GM04504 (cell line): ENCODE data around the gene ABCD2.
"Not testable (repeated sequence)": the region's sequence is repeated elsewhere in the genome, so short reads cannot be mapped to it uniquely, and the experiment has no call there.

Source experiments
- DNase-seq: peaks from one replicate; pipeline ENCODE4 v3.0.0-alpha.2; 2012; ENCODE audit warnings: low read depth

Gene ABCD2

DNA sequence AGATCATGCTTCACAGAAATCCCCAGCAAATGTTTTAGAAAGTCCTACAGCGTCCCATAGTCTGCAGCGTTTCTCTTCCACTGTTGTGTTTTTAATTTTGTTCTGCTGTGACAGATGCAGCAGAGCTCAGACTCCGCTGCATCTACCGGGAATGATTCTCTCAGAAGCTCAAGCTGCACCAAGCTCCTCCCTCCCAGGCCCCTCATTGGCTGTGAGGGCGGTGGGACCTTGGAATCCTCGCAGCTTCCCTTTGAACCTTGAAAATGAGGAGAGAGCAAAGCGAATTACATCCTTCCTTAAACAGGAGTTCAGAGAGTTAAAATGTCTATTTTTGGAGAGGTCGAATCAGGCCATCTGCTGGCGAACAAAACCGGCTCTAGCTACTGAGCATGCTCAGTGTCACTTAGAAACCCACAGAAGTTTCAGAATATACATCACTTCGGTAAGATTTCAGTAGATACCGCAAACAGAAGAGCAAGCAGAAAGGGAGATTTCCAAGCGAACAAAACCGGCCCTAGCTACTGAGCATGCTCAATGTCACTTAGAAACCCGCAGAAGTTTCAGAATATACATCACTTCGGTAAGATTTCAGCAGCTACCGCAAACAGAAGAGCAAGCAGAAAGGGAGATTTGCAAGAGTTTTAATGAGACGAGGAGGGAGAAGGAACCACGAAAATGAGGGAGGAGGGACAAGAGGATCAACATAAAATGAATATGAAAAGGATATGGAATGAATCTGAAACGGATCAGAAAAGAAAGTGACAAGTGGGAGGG is at the start of gene ABCD2:
ABCD2 (minus strand) TSS at position 144 of the 774 bp plus-strand sequence. CDS start 188 bp downstream, outside the sequence.
- peak; percentile 24 for DNase-seq

DNA sequence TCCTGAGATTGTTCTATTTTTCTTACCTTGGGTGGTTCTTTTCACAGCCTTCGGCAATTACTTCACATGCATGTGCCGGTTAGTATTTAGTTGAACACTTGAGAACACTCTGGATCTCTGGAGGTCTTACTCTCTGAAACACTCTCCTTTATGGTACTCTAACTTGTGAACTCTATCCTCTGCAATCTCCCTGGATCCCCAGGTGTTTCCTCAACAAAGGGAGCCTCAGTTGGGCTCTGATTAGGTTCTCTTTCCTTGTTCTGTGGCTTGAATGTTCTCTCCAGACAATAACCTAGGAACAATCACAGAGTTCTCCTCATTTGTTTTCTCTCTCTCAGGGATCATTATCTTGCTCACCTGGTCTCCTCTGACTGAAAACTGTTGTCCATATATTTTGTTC is 40.5 kb upstream of the ABCD2 start:
- no peak for DNase-seq

DNA sequence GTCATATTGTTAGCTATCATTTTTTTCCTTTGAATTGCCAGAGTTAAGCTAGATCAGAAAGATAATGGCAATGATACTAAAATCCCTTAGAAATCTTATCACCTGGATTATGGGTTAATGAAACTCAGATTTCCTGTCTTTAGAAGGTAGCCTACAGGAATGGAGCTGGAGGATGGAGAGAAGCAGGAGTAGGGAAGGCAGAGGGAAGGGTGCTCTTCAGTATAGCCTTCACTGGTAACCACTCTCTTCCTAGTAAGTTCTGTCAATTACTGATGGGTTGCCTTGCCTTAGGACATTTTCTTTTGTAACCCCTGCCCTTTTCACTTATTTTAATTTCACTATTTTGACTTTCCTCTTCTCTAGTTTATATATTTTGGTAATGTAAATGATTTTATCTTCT is 27.8 kb upstream of the ABCD2 start:
- no peak for DNase-seq

DNA sequence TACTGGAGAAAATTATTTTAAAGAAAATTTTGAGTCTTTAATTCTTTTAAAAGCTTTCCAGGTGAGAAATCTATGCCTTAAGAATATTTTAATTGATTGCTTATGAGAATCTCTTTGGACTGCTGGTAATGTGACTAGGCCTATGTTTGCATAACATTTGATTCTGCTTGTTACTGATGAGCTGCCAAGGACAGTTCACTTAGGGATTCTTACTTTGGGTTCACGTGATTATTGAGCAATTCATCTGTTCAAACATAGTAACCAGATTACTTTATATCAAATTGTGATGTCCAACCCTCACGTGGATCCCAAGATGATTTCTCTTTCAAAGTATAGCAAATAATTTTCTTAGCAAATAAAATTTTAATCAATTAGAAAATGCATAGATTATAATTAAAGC is 27.4 kb upstream of the ABCD2 start:
- no peak for DNase-seq

DNA sequence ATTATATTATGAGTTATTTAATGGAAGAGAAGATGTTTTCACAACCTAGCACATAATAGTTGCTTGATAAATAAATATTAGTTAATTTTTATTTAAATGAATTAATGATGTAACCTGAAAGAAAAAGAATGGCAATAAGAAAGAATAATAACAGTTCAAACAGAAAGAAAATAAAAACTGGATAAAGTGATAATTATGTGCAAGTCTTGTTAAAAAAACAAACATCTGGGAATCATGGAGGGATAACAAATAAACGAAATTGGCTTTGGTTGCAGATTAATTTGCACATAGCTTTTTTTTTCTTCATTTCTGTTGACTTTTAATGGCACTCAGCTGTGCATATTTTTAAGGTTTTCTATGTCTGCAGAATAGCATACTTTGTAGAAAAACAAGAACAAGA is 23.4 kb upstream of the ABCD2 start:
- DNase-seq, result no peak

DNA sequence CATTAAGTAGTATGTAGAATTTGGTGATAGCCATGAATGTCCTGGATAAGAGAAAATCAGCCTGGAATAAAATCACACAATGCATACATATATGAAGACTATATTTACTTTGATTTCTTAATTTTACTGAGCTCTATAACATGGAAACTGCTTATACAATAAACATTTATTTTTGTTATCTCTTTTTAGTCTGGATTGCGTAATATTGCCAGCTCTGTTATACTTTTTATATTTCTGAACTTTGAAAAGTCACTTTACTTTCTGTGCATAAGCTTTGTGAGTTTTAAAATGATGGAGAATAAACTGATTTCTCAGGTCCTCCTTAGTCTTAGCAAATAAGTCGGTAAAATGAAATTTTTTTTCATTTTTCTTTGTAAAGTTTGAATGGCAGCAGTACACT is 19.2 kb upstream of the ABCD2 start:
- DNase-seq, result no peak

GRCh38 chr12:39638178-39638577 is 18.6 kb upstream of the ABCD2 start:
- DNase-seq, result no peak

GRCh38 chr12:39632670-39633069 is 13.1 kb upstream of the ABCD2 start:
- DNase-seq, result no peak

- no peak for DNase-seq
Observed at GRCh38 chr12:39628836-39629235, 9.2 kb upstream of the ABCD2 start.

- DNase-seq, result no peak
Observed at GRCh38 chr12:39627914-39628313, 8.3 kb upstream of the ABCD2 start.

DNA sequence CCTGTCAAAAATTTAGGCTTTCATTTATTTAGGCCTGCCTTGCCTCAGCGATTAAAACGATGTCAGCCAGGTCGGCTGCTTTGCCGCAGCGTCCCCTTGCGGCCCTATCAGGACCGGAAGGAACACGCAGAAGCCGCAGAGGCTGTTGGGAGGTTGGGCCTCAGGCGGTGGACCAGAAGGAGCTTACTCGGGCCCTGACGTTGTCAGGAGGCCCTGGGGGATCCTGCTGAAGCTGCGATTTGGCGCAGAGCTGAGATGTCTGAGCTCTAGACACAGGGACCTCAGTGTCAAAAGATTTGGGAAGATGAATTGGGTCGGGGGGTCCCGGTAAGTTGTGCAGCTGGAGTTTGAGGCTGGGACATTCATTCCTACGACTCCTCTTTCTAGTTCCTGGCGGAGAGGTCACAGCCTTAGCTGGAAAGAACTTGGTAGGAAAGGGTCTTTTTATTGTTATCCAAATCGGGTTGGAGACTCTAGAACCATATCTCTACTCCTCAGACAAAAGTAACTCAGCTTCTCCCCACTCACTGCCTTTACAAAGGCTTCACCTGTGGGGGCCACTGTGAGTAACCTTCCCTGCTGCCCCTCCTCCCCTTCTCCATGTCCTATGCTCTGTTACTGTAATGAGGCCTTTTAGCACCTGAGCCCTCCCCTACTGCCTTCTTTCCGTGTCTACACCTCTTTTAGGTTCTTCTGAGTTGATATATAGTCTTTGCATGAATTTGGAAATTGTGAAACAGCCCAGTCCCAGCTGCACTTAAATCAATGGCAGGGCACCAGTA is 6.6 kb upstream of the ABCD2 start:
- DNase-seq, result no peak

GRCh38 chr12:39623919-39624318 is 4.3 kb upstream of the ABCD2 start:
- no peak for DNase-seq

- not testable (repeated sequence) for DNase-seq
Observed at GRCh38 chr12:39623160-39623559, 3.6 kb upstream of the ABCD2 start.

DNA sequence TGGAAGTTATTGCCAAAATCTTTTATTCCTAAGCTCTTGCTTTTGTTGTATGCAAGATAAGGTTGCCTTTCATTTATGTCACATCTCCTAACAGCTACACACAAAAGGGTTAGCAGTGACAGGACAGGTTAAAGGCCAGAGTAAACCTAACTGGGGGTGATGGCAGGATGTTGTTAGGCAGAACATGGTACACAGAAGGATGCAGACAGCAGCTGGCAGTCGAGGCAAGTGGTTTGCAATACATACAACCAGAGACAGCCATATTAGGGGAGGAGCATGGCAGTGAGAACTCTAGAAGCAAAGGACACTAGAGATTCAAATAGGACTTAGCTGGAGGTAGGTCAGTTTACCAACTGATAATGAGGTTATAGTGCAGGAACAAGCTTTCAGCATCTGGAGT is 2.7 kb upstream of the ABCD2 start:
- DNase-seq, result no peak

GRCh38 chr12:39621670-39622069 is 2.1 kb upstream of the ABCD2 start:
- DNase-seq, result no peak

DNA sequence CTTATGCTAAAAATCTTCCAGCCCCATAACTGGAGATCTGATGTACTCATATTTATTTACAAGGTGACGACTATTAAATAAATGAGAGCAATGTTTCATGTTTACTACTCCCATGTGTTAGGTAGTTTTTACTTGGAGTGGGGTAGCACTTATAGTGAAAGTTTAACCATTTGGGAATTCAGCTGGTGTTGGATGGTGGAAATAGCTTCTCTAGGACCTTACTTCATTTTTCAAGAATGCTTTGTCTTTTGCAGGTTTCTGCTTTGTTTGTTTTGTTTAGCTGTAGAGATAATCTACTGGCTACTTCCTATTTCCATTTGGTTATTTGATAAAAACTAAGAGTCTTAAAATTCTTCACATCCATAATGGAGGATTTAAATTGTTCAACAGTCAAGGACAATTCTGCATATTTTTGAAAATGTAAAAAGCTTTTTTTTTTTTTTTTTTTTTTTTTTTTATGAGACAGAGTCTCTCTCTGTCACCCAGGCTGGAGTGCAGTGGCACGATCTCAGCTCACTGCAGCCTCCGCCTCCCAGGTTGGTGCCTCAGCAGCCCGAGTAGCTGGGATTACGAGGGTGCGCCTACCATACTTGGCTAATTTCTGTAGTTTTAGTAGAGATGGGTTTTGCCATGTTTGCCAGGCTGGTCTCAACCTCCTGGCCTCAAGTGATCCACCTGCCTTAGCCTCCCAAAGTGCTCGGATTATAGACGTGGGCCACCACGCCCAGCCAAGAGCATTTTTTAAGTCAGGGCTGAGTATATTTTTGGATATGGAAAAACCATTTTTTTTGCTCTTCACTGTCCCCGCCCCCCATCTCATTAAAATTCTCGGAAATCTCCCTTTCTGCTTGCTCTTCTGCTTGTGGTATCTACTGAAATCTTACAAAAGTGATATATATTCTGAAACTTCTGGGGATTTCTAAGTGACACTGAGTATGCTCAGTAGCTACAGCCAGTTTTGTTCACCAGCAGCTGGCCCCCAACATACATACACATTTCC is 1.4 kb upstream of the ABCD2 start:
- DNase-seq, result no peak

DNA sequence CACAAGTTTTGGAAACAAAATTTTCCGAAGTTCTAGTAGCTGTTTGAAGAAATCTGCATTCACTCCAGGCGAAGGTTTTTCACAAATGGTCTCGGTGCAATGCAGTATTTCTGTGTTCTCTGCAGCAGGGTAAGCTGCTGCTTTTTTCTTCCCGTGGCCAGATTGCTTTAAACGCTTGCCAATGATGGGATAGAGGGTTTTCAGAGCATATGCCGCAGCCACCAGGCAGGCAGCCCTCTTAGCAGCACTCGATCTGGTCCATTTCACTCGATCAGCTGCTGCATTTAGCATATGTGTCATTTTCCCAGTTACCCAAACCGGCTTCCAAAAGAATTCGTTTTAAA is 315 bp downstream of the ABCD2 start:
- no peak for DNase-seq

DNA sequence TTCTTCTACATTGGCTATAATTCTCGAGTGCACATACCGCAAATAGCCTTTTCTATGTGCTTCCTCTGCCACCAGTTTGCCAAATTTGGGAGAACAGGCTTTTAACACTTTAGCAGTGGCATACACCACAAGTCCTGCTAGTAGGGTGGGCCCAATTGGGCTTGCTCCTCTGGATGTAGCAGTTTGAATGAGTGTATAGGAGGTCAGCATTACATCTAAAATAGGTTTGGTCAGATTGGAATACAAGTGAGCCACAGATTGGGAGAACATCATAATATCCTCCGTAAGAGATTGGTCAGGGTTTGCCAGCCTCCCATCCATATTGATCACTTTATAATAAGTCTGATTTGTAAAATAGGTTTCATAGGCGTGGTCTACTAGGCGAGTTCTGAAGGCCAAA is 902 bp downstream of the ABCD2 start:
- DNase-seq, result no peak

GRCh38 chr12:39617887-39618286 is 1.7 kb downstream of the ABCD2 start:
- DNase-seq, result no peak

DNA sequence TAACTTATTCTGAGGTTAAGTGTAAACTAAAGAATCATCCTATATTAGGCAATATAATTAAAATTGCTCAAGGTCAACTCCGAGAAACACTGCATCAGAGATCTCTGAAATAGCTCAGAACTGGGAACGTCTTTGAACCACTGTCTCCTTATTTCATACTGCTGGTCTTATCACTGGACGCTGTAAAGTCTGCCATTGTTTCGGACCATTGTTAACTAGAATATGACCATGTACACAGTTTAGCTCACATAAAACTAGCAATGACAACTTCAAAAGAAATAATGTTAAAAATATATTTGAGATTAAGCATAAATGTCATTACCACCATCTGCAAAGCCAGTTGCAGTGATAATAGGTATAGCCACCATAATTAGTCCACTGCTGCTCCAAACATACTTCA is 2.9 kb downstream of the ABCD2 start:
- DNase-seq, result no peak

DNA sequence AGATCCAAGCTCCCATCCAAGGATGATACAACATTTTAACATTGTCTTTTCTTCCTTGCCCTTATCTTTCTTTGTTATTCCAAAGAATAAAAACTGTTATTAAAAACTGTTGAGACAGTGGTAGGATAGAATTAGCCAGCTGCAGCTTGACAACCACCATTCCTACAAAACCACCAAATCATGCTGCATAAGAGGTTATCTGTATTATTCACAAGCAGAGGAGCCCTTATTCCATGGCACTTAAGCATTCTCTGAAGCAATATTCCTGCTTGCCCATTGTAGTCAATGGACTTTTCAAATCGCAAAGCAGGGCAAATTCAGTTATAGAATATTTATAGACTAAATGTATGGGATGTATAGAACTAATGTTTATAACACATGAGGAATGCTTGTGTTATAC is 3.4 kb downstream of the ABCD2 start:
- DNase-seq, result no peak

DNA sequence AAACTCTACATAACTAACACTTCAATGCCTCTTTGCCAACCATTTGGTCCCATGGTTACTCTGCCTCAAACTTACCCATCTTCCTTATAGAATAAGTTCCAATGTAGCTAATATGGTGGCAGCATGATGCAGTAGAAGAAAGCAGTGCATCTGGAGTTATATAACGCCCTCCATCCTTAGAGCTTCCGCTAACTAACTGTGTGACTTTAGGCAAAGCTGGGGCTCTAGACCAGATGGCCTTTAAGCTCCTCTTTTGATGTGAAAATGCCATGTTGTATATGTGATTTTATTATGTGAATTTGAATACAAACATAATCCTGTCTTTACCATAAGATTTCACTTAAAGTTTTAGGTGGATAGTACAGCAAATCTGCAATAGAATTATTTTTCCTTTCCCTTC is 6.1 kb downstream of the ABCD2 start:
- no peak for DNase-seq
